NCI-H446 (cell line): ENCODE data around the gene PRDX3.

Experiments used
- DNase-seq, 2 experiments: peaks; one replicate each; lab custom pipeline; 2025; lab: John Stamatoyannopoulos, UW

PRDX3 gene

DNA sequence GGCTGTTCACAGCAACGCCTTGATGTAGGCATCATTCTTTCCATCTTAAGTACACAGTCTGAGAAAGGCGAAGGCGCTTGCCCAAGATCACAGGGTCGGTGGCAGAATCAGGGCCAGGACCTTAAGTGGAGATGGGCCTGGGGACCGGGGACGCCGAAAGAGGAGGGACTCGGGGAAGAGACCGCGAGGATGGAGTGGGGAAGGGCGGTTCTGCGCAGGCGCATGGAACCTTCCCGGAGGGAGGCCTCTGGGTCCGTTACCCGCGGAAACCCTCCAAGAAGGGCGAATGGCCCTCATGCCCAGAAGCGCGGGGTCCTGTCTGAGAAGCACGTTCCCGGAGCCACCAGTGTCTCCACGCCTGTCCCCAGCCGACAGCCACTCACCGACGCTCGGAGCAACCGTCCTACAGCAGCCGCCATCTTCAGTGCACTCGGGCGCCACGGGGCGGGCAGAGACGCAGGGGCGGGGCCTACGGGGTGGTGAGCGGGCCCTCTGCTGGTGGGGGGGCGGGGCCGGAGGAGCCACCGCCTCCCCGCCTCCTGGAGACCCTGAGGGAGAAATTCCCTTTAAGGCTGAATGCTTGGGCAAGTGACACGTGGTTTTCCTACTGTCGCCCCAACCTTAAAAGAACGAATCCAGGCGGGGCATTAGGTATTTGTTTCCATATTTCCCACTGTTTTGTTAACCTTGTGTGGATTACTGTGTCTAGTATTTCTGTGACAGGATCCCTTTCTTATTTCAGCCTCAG, at the start of gene PRDX3:
Gene PRDX3 (minus strand): TSS at position 441 of the 748 bp plus-strand sequence. CDS start 22 bp downstream, at position 419.
- peak; percentile 62 to 89 for DNase-seq

DNA sequence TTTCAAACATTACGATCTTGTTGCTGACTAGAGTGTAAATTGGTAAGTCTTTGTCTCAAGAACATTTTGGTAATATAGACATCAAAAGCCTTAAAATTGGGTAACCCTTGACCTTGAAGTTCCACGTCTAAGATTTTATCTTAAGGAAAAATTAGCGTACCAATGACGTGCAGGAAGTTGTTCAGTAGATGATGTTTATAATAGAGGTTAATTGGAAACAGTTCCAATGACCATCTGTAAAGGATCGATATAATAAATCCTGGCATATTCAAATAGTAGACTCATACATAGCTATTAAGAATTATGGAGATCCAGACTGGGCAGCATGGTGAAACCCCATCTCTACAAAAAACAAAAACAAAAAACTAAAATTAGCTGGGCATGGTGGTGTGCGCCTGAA, 49.2 kb upstream of the PRDX3 start:
- no peak for DNase-seq

DNA sequence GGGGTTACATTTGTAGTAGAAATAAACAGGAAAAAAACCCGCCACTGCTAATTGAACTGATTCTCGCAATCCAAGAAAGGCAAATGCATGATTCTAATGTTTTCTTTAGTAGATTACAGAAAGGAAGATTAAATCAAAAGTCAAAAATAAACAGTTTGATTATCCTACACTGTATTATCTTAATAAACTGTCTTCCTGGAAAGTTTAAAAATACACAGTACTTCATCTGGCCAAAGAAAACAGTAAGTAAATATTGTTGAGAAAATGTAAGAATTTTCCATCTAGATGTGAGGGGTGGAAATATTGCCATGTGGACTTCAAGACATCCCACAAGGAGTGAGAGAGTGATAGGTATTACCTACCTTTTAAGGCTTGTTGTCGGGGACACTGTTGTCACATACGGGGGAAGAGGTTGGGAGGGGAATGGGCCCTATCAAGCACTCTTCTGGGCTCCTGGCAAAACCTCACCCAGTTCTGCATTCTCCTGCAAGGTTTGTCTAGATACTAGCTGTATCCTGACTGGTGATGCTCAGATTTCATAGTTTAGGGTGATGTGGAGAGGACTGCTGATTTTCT, 46.6 kb upstream of the PRDX3 start:
- DNase-seq: no peak

DNA sequence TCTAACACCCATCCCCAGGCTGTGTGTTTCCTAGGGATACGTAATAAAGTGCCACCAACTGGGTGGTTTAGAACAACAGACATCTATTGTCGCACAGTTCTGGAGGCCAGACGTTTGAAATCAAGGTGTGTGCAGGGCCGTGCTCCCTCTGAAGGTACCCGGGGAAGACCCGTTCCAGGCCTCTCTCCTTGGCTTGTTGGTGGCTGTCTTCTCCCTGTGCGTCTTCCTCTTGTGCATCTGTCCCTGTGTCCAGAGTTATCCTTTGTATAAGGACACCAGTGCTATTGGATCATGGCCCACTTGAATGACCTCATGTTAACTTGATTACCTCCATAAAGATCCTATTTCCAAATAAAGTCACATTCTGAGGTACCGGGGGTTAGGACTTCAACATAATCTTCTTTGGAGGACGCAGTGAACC, 44.4 kb upstream of the PRDX3 start:
- no peak for DNase-seq

DNA sequence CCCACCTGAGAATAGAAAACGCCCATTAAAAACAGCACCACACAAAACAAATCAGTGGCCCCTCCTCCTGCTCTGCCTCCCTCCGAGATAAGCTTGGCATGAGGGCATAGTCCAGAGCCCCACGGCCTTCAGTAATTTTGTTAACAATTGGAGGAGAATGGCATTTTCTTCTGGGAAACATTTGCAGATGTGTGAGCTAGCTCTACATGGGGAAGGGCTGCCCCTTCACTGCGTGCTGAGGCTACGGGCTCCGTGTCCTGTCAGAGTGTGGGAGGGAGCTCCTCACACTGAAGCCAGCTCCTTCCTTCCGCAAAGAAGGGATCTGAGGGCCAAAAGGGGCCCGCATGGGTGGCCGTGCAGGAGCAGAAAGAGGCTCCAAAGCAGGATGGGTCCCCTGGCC, 43.9 kb upstream of the PRDX3 start:
- DNase-seq: no peak

DNA sequence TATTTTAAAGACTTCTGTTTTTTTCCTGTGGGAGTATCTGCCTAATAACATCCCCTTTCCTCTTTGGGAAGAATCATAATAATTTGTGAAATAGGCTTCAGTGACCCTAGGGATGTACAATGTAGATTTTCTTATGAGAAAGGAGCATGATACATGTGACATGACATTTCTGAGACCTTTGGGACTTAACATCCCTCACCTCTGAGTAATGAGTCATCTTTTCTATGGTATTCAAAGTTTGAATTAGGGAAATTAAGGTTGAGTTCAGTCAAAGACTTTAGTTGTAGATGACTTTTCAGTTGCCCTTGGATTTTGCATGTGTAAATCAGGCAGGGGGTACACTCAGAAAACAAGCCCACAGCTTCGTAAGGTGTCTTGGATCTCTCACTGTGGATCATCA, 43.1 kb upstream of the PRDX3 start:
- DNase-seq: no peak

DNA sequence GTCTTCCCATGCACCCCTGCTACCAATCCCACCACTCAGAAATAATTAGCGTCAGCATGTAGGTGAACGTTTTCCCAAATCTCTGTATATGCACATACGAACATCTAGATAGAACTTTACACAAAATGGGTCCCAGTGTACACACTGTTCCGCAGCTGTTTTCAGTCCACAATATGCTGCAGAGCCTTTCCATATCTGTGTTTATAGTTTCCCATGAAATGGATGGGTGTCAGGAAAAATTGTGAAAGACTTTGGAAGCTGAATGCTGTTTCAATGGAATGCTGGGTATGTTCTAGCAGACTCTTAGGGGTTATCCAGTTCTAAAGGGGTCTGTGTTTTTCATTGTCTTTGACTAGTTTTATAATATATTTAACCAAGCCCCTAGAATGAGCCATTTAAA, 42.6 kb upstream of the PRDX3 start:
- DNase-seq: no peak

DNA sequence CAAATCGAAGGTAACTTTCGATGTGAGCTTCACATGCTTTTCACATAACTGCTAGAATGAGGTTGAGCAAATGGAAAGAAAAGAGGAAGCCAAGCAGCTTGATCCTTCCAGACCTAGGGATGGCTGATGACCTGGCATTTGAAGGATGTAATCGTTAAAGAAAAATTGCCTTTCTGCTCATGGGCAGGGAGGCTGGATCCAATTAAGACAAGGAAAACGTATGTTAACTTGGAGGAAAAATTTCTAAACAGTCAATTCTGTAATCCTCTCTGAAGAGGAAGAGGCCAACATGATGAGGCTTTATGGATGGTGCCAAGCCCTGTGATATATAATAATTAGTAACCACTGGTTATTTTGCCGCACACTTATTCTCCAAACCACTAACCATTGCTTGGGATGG, 41.3 kb upstream of the PRDX3 start:
- no peak for DNase-seq

DNA sequence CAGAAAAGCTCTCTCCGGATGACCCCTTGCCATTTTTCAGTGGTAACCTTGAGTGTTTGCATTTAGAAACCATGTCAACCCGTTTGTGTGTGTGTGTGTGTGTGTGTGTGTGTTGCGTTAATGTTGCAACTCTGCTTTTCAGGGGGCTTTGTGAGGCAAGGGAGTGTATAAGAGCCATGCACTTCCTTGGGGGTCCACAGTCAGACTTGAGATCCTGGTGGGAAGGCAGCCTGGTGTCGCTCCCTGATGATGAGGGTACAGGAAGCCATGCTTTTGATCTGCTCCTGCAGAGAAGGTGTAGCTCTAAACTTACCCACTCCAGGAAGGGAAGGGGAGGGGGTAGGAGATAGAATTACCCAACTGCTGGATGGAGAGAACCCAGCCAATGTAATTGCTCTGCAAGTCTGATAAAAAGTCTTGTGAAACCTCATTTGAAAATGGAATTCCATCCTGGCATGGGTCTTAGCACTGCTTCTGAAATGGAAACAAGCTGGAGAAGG, 39.4 kb upstream of the PRDX3 start:
- DNase-seq: no peak

DNA sequence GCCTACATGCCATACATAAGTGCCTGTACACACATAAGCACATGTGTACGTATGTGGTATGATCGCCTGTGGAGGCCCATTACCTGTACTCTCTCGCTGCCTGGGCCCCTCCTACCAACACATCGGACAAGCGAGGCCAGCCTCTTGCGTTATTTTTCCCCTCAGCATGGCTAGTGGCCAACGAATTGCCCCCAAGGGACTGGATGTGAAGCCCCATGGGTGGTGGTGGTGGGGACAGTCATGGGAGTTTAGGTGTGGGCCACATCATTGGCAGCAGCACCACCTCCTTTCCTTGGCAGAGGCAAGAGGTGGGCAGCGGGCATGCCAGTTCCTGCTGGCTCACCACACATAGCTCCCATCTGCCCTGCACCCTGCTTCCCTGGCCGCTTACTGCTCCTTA, 38.8 kb upstream of the PRDX3 start:
- no peak for DNase-seq

DNA sequence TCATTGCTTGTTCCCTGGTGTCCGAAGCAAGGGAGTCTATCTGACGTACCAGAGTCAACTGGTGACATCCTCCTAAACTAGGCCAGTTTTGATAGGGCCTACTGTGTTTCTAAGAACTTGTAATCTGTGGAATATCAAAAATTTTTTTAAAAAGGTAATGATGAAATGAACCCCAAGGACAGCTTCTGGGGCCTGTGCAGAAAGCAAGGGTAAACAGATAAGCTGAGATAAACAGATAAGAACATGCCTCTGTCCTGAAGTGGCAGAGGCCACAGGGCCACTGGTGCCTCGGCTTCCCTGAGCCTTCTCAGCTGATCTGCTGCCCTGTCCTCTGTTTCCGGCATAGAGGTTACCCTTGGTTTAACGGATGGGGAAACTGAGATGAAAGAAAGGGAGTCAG, 37.5 kb upstream of the PRDX3 start:
- no peak for DNase-seq

DNA sequence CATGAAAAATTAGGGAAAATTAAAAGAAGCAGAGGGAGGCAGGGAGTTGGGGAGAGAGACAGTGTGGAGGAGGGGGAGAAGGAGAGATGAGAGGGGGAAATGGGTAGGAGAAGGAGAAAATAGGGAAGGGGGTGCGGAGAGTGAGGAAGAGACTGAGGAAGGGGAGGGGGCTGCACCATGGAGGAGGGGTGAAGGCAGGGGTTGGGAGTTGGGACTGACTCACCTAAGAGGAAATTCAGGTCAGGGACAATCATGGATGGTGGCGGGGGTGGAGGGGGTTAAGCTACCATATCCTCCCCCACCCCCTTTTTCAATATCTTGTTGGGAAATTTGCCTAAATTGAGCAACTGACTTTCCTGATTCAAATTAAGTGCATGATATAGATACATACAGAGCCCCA, 36.8 kb upstream of the PRDX3 start:
- no peak for DNase-seq

DNA sequence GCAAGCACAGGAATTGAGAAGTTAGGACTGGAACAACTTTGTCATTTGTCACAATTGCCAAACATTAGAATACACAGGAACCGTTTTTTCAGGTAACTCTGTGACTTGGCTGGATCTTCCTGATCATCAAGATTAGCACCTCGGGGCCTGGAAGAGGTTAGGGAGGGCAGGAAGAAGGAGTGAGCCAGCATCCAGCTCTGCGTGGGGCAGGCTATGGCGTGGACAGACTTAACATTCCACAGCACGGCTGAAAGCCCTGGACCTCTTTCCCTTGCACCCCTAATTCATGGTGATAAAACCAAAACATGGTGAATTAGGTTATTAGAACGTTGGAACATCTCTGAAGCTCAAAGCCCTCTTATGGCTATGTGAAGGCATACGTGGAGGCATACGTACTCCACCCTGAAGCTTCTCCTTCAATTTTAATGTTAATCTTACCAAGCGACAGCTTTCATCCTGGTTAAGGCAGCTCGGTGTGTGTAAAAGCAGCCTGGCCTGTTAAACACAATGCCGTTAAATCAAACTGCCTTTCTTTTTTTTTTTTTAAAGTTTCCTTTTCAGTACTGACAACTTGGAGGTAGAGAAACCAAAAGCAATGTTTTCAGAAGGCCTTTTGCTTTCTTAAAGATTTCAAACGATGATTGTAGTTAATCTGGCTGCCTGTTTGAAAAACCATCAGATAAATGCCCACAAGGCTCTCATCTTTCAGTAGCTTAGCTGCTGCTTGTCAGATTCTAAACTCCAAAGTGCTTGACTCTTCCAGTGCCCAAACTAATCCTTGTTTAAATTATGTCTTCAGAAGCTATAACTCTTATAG, 33.2 kb upstream of the PRDX3 start:
- no peak for DNase-seq

DNA sequence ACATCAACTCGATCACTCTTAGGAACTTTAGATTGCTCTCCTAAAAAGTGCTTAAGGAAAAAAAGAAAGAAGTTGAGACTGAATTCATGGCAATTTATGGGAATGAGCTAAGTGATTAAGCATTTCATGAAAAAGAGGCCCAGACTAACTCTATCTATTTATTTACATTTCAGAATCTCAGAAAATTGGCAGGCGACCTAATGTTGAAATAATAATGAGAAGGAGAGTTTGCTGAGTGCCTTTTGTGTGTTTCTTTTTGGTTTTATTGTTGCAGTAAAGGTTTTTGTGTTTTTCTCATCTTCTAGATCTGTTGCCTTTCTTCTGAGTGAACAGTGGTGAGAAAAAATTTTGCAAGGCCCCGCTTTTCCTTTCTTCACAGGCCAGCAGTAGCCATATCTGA, 32.6 kb upstream of the PRDX3 start:
- no peak for DNase-seq

DNA sequence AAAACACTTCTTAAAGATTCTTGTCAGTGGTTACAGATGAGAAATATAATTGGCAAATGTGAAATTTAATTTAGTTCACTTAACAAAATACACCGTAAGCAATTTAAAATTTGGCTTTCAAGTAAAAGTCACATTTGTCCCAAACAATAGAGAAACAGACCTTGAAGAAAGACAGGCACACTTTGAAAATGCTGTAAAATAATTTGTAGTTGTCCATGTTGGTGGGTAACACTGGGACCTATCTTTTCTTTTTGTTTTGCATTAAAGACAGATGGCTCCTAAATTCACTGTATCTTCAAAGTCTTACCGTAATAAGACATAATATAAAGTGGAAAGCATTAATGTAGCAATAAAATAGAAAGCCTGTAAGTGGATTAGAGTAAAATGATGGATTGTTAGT, 32.0 kb upstream of the PRDX3 start:
- no peak for DNase-seq

DNA sequence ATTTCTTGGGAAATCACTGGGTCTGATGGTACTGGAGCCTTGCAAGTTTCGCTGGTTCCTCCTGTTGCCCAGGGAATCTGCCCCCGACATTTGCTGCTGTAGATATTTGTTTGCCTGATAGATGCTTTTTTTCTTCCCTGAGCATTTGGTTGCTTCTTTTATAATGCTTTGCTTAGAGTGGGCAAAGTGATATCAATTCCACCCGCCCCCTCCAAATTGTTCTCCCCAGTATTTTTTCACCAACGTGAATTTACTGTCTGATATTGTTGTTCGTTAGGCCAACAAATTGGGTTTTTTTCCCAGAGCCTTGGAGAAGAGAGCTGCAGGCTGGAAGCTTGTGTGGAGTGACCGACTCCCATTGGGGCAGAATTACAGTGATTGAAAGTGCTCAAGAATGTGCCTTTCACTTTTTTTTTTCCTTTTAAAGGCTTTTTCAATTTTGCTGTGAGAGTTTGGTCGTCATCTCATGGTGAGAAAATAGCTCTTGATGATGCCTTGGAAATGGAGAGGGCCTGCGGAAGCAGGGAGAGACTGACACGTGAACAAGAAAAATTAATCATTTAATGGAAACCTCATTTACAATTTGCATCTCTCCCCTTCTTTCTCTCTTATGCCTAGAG, 31.2 kb upstream of the PRDX3 start:
- DNase-seq: no peak

DNA sequence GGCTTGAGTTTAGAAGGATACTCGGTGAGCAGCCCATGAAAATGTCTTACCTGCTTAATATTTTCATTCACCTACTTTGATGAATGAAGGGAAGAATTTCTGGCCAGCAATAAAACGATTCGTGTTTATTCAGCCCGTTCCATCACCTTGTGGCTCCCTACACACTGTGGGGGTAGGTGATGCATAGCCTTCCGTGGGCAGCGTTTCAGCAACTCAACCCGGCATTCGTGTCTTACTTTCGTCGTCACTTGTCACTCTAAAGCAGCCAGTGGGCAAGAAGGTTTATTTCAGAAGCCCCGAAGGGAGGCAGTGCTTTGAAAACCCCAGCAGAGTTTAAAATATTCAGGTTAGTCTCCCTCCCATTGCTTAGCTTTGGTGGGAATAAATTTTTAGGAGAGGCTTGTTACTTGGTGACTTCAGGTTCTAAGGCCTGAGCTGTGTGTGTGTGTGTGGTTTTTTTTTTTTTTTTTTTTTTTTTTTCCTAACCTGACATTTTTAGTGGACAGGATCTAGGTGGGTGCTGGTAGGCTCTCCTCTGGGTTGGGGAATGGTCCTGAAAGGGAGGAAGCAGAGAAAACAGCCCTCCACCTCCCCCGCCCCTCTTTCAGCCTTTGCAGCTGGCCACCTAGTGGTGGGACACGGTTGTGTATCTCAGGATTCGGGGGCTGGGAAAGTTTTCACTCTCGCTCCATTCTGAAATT, 30.6 kb upstream of the PRDX3 start:
- peak; percentile 6 to 45 for DNase-seq

DNA sequence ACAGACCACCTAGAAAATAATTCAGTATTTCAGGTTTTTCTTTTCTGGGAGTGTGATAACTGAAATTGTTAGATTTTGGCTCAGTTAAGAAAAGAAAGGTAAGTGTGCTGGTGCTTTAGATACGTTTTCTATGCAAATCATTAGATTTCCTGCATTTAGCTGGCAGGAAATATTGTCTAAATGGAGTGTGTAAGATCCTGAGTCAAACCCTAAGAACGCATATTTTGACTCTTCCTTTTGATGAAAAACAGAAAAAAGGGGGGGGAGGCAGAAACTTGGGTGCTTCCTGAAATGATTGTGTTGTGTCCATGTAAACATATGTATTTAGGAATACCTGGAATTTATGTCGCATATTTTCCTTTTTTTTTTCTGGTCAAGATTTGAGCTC, 29.9 kb upstream of the PRDX3 start:
- DNase-seq: no peak

DNA sequence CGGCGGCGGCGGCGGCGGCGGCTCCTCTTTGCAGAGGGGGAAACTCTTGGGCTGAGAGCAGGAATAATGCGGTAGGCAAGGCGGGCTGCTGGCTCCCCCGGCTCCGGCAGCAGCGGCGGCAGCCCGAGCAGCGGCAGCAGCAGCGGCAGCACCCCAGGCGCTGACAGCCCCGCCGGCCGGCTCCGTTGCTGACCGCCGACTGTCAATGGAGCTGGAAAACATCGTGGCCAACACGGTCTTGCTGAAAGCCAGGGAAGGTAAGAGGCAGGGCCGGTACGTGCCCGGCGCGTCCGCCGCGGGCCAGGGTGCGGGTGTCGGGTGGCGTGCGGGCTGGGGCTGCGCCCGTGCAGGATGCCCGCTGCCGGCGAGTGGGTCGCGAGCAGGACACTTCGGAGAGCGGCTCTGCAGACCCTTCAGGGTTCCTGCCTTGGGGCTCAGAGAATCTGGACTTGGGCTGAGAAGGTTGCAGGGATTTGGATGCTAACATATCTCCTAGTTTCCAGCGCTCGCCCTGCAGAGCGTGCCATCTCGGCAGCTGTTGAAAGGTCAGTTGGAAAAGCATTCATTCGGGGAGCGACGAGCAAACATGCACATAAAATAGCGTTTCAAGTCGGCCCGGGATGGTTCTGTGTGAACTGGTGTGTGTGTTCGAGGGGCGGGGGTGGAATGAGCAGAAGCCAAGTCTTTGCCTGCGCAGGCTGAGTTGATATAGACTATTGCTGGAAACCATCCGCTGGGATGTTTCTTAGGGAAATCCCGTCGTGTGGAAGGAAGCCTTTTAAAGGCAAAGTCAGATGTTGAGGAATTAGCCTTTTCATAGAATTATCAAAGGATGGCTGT, 29.3 kb upstream of the PRDX3 start:
- peak in 1 of 2 experiments; percentile 36 for DNase-seq

DNA sequence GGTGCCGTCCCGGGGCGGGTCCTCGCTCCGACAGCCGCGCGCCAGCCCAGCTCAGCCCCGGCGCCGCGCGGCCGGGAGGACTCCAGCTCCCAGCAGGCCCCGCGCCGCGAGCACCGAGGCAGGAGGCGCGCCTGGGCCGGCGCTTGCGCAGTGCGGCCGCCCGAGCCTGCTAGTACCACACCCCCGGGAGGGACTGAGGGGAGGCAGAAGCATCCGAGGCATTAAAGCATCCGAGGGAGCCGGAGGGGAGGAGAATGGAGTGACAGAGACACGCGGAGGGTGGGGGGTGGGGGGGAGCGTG, 28.7 kb upstream of the PRDX3 start, which contains the start of gene GRK5:
Gene GRK5 (plus strand): TSS at position 206 of the 301 bp plus-strand sequence. CDS start 347 bp downstream, outside the sequence.
- DNase-seq: peak; percentile 70 to 91
